ENCODE data around the gene MTFR1L.
"Not testable (repeated sequence)": the region's sequence is repeated elsewhere in the genome, so short reads cannot be mapped to it uniquely, and the experiment has no call there.

The MTFR1L gene

DNA sequence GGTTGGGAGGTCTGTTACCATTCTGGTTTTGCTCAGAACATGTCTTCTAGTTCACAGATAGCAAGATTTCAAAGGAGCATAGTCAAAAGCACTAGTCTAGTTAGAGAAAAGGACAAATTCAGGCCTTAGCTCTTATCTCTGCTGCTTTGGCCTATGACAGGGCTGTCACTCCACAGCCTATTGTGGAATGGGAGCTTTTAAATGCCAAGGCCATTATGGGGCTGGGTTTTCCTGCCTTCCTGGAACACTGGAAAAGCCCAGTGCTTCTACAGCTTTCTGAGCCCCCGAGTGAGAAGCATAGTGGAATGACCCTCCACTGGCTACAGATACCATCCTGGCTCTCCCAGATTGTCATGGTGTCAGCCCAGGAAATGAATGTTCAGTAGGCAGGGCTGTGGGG, 9.3 kb downstream of the MTFR1L start:
- no peak for DNase-seq

DNA sequence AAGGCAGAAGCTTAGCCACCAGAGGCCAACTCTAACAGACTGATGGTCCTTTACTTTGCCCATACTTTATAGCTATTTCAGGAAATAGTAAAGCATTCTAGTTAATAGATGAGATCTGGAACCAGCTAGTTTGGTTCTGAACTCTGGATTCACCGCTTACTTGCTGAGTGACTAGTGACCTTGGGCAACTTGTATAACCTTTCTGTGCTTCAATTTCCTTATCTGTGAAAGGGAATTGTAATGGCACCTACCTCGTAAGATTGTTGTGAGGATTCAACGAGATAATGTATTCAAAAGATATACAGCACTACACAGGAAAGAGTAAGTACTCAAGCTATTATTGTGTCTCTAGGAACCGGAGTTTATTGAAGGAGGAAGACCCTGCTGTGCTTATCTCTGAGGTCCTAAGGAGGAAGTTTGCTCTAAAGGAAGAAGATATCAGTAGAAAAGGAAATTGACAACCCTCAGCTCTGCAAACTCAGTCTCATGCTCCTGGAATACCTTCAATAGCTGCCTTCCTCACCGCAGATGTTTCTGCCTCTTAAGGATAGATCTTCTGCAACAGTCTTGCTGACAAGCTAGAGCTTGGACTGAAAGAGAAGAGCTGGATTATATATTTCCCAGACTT, 11.9 kb downstream of the MTFR1L start:
- no peak for DNase-seq

DNA sequence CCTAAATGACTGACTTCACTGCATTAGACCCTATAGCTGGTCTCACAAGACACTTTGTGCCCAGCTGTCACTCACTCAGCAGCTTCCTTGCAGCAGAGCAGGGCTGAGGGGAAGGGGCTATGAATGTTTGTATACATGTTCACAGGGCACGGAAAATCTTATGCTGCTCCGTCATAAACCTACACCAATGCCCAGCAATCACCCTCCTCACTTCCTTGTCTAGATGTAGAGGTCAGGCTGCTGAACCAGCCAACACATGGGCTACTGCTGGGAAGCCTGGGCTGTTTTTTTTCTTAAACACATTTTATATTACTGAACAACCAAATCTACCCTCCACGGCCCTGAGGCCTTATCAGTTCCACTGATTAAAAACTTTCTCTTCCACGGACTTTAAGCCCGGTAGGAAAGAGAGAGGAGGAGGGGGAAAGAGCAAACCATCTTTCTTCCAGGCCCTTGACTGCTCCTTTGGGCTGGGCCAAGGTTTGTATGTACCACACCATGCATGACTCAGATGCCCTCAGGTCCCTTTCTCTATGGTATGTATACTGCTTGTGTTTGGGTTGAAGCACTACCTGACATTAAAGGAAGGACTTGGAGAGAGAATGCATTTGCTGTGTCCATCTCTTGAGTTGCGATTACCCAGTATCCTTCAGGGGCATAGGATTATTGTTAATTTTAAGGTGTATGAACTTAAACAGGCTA, 12.7 kb downstream of the MTFR1L start:
- no peak for DNase-seq

- no peak for DNase-seq
Measured at GRCh38 chr1:25833158-25833557, 13.4 kb downstream of the MTFR1L start.

- DNase-seq = no peak
Measured at GRCh38 chr1:25834894-25835293, 15.1 kb downstream of the MTFR1L start.

DNA sequence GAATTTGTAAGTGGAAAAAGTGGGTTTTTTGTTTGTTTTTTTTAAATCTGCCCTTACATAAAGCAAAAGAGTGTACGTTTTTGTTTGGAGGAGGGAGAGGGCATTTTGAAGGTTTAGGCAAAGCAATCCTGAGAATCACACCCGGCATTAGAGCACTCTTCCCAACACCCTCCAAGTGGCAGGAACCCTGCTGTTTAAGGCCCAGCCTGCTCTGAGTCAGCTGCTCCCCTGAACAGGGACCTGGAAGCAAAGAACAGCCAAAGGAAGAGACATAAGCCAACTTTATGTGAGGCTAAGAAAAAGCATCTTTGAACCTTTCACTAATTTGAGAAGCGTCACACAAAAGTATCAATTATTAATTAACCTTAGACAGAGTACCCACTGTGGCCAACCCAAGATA, 16.9 kb downstream of the MTFR1L start:
- DNase-seq = no peak

- no peak for DNase-seq
Measured at GRCh38 chr1:25837262-25837875, 17.6 kb downstream of the MTFR1L start.

- not testable (repeated sequence) for DNase-seq
Measured at GRCh38 chr1:25839808-25840207, 20.1 kb downstream of the MTFR1L start.

DNA sequence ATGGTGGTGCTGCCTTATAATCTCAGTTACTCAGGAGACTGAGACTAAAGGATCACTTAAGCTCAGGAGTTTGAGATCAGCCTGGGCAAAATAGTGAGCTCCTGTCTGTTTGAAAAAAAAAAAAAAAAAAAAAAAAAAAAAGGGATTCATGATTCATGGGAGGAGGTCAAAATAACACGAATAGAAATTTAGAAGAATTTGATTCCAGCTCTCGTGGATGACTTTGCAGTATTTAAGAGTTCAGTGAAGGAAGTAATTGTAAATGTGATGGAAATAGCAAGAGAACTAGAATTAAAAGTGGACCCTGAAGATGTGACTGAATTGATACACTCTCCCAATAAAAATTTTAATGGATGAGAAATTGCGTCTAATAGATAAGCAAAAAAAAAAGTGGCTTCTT, 23.7 kb downstream of the MTFR1L start:
- no peak for DNase-seq

- DNase-seq = no peak
Measured at GRCh38 chr1:25844536-25845337, 25.0 kb downstream of the MTFR1L start.

- no peak for DNase-seq
Measured at GRCh38 chr1:25845664-25846063, 25.9 kb downstream of the MTFR1L start.

GRCh38 chr1:25847929-25848328, 28.2 kb downstream of the MTFR1L start:
- no peak for DNase-seq

DNA sequence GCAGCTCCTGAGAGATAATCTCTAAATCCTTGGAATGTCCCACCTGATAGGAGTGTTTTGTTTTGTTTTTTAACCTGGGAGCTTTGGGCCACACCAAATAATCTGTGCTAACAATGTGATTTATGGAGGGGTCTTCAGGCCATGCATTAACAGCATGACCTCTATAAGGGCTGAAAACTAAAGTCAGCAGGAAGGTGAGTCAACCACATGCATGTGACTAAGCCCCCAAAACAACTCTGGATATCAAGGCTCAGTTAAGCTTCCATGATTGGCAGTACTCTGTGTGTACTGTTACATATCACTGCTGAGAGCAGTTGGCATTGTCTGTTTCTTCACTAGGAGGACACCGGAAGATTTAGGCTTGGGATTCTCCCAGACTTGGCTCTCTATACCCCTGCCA, 28.8 kb downstream of the MTFR1L start:
- no peak for DNase-seq

- peak; percentile 33 for DNase-seq
Measured at GRCh38 chr1:25854554-25854953, 34.8 kb downstream of the MTFR1L start.

- no peak for DNase-seq
Measured at GRCh38 chr1:25856856-25857255, 37.1 kb downstream of the MTFR1L start.

GRCh38 chr1:25858494-25858893, 38.7 kb downstream of the MTFR1L start:
- no peak for DNase-seq

DNA sequence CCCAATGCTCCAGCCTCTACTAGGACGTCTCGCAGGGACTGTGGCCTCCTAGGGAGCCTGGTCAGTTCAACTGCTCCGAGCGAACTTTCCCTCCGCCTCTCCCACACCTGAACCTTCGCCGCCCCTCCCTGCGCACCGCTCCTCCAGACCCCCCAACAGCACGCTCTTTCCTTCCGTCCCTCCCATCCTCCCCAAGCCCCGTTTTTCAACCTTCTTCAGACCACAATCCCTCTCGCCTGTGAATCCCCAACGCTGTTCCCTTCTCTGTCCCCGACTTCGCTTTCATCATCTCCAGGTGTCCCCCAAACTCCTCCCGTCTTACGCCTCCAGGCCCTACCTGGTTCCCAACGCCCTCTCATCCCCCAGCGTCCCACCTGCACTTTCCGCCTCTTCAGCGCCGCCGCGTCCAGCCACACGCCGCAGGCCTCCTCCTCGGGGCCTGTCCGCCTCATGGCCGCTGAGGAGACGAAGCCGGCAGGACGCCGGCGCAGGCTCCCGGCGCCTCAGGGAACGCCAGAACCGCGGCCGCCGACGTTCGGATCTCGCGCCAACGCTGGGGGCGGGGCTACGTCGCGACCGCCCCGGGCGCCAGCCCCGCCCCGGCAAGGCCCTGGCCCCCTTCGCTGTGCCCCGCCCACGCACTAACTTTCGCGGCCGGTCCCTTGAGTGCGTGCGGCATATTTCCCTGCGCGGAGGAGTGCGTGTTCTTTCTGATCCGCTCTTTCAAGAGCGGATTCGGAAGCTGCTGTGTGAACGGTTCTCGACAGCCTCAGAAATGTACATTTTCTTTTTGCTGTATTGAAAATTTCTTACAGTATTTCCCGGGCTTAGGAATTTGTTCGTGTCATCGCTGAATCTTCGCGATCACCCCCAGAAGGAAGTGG, 39.4 kb downstream of the MTFR1L start, which contains the start of gene AUNIP:
TSS of gene AUNIP (minus strand) at position 552 of the 884 bp plus-strand sequence. CDS start at position 452, 100 bp downstream.
- DNase-seq = peak; percentile 92

GRCh38 chr1:25861316-25862286, 41.8 kb downstream of the MTFR1L start:
- no peak for DNase-seq

DNA sequence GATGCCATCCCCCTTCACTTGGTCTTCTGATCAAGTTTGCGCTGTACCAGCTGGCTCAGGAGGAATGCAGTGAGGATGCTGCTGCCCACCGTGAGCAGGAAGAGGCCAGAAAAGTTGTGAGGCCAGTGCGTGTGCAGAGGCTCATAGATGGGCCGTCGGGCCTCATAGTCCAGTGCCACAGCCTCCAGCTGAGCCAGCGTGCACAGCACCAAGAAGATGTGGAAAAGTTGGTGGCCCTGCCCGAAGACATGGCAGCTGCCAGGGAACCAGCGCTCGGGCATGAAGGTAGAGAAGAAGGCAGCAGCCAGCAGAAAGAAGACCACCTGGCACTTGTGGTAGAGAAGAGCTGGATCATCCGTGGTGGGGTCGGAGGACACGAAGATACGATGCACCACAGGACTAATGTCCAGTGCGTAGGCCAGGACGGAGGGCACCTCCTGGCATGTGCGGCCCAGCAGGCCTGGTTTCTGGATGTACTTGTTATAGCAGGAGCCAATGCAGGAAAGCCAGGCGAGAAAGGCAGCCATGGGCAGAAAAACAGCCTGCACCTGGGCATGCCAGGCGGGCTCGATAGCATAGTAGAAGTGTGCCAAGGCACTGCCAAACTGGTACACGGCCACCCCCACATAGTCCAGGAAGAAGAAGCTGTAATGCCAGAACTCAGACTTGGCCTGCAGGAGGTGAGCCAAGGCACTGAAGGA, 43.2 kb downstream of the MTFR1L start:
- no peak for DNase-seq

DNA sequence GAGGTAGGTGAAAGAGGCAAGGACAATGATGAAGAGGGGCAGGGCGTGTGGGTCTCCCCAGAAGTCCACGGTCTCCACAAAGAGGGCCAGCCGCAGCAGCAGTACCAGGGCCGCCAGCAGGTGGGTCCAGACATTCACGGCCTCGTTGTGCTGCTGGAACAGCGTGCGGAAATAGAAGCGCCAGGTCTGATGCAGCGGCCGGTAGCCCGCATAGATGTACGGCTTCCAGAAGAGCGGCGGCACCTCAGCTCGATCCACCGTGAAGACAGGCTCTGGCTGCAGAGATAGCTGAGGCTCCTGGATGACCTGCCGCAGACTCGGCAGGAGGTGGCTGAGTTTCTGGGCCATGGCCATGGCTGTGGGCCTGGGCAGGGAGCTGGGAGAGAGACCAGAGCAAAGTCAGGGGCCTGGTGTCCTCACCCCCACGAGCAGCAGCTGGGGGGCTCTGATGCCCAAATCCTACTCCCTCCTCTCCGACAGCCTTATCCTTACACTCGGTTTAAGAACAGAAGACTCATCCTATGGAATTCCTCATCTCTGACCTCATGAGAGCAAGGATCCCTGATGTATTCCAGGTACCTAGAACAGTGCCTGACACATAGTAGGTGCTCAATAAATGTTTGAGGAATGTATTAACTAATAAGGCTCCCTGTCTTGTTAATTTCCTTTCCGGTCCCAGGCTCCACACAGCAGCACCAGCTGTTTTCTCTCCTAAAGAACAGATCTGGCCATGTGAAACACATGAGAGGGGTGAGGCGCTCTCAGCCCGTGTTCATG, 43.9 kb downstream of the MTFR1L start:
- DNase-seq = no peak

All from NCI-H2107 (cell line).